ENCODE data around the gene FGF11.
A peak's percentile ranks its signal among the peaks of the same experiment; 100 is the strongest.

The FGF11 gene

DNA sequence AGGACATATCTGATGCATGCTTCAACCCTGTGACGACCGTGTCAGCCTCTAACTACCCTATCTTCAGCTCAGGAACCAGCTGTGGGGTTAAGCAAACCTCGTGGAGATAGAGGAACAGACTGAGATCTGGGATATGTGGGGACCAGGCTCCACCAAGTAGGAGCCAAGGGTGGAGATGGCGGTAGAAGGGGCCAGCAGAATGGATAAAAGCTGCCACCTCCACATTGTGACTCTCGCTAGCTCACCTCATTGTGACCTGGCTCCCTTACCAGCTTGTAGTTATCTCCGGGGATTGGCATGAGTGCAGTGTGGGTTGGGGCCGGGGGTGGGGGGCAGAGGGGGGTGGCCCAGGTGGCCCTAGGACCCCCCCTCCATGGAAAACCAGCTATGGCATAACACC is 14.0 kb upstream of the FGF11 start, which contains the start of gene SPEM2:
Gene SPEM2, plus strand, starts transcription at position 301 of the 400 bp plus-strand sequence. Its CDS starts 73 bp downstream, at position 374.
- no peaks in the 10 kb centered on the region for H3K9me3 ChIP-seq (ENCODE audit: control extremely low read depth in 1 of 5, control insufficient read depth in 4 of 5, insufficient read depth in 2 of 5, low read depth in 1 of 5, low read length in 4 of 5)
- no peaks in the 10 kb centered on the region for H3K36me3 ChIP-seq (ENCODE audit: control insufficient read depth in 4 of 4, insufficient read depth in 4 of 4, low read length in 3 of 4)
- H3K4me1 ChIP-seq (ENCODE audit: control extremely low read depth in 1 of 4, control insufficient read depth in 4 of 4, insufficient read depth in 4 of 4, low read length in 3 of 4), result no peaks in the 10 kb centered on the region
- no peak within 1 kb of the TSS for H3K27ac ChIP-seq (ENCODE audit: insufficient read depth in 1 of 2, low read depth in 1 of 2, low read length in 2 of 2, poor library complexity in 1 of 2, severe bottlenecking in 2 of 2)
- DNase-seq, result peak in 2 of 3 donors; percentile 24 to 39
- POLR2A ChIA-PET, result no interaction called here
- CTCF ChIA-PET, result interaction anchor here (0.7 to 1.9 kb wide), 5 partner anchors 11 to 72 kb away, joined by 3 to 12 read pairs (median 3); partner anchors contain the start of gene TMEM102
- 86% methylated on average over 7 of the region's 7 CpGs for WGBS (ENCODE audit: insufficient coverage)
- no peaks in the 10 kb centered on the region for H3K27me3 ChIP-seq (replicated peaks in 2 of 5; ENCODE audit: control insufficient read depth in 4 of 5, insufficient read depth in 5 of 5, low read length in 4 of 5)
- no peak within 1 kb of the TSS for H3K4me3 ChIP-seq (ENCODE audit: control insufficient read depth in 1 of 7, extremely low read depth in 1 of 7, insufficient read depth in 4 of 7, low read depth in 2 of 7, low read length in 6 of 7)

DNA sequence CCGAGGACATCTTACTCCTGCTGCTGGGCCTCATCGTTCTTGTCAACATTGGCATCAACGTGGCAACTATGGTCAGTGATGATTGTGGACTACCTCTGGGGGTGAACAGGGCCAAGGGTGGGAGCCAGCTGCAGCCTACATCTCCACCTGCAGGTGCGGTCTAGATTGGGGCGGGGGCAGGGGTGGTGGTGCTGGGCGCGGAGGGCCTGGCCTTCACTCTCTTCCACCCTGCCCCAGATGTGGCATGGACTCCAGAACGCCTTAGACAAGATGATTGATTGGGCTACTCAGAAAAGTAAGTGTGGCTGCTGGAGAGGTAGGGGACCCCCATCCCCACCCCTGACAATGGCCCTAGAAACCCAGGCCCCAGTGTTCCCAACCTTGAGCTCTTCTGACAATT is 13.6 kb upstream of the FGF11 start:
- WGBS (ENCODE audit: insufficient coverage), result 91% methylated on average over 4 of the region's 8 CpGs
- H3K27me3 ChIP-seq (replicated peaks in 2 of 5; ENCODE audit: control insufficient read depth in 4 of 5, insufficient read depth in 5 of 5, low read length in 4 of 5), result no peaks in the 10 kb centered on the region
- H3K4me1 ChIP-seq (ENCODE audit: control extremely low read depth in 1 of 4, control insufficient read depth in 4 of 4, insufficient read depth in 4 of 4, low read length in 3 of 4), result no peaks in the 10 kb centered on the region
- H3K36me3 ChIP-seq (ENCODE audit: control insufficient read depth in 4 of 4, insufficient read depth in 4 of 4, low read length in 3 of 4), result no peaks in the 10 kb centered on the region
- H3K4me3 ChIP-seq (ENCODE audit: control insufficient read depth in 1 of 7, extremely low read depth in 1 of 7, insufficient read depth in 4 of 7, low read depth in 2 of 7, low read length in 6 of 7), result no peak overlapping the region
- no peak for DNase-seq
- H3K9me3 ChIP-seq (ENCODE audit: control extremely low read depth in 1 of 5, control insufficient read depth in 4 of 5, insufficient read depth in 2 of 5, low read depth in 1 of 5, low read length in 4 of 5), result no peaks in the 10 kb centered on the region
- H3K27ac ChIP-seq (ENCODE audit: insufficient read depth in 1 of 2, low read depth in 1 of 2, low read length in 2 of 2, poor library complexity in 1 of 2, severe bottlenecking in 2 of 2), result no peak overlapping the region
- CTCF ChIA-PET, result interaction anchor here (0.7 to 1.9 kb wide), 5 partner anchors 10 to 72 kb away, joined by 3 to 12 read pairs (median 3); partner anchors contain the start of gene TMEM102
- POLR2A ChIA-PET, result no interaction called here

GRCh38 chr17:7426203-7426863 is 13.0 kb upstream of the FGF11 start:
- Histone ChIP-seq H3K9me3 (ENCODE audit: control extremely low read depth in 1 of 5, control insufficient read depth in 4 of 5, insufficient read depth in 2 of 5, low read depth in 1 of 5, low read length in 4 of 5) (no peaks in the 10 kb centered on the region), H3K4me3 (ENCODE audit: control insufficient read depth in 1 of 7, extremely low read depth in 1 of 7, insufficient read depth in 4 of 7, low read depth in 2 of 7, low read length in 6 of 7) (no peak overlapping the region), H3K27me3 (replicated peaks in 2 of 5; ENCODE audit: control insufficient read depth in 4 of 5, insufficient read depth in 5 of 5, low read length in 4 of 5) (no peaks in the 10 kb centered on the region), H3K36me3 (ENCODE audit: control insufficient read depth in 4 of 4, insufficient read depth in 4 of 4, low read length in 3 of 4) (no peaks in the 10 kb centered on the region), H3K4me1 (ENCODE audit: control extremely low read depth in 1 of 4, control insufficient read depth in 4 of 4, insufficient read depth in 4 of 4, low read length in 3 of 4) (no peaks in the 10 kb centered on the region), H3K27ac (ENCODE audit: insufficient read depth in 1 of 2, low read depth in 1 of 2, low read length in 2 of 2, poor library complexity in 1 of 2, severe bottlenecking in 2 of 2) (no peak overlapping the region)
- CTCF ChIA-PET, result interaction anchor here (1.7 to 1.9 kb wide), 2 partner anchors 10 to 73 kb away, joined by 4 to 12 read pairs; partner anchors contain the start of gene TMEM102
- DNase-seq, result no peak
- POLR2A ChIA-PET, result no interaction called here
- WGBS (ENCODE audit: insufficient coverage), result 99% methylated on average over 20 of the region's 33 CpGs

GRCh38 chr17:7426896-7427489 is 12.3 kb upstream of the FGF11 start:
- H3K27me3 ChIP-seq (replicated peaks in 2 of 5; ENCODE audit: control insufficient read depth in 4 of 5, insufficient read depth in 5 of 5, low read length in 4 of 5), result no peaks in the 10 kb centered on the region
- no peaks in the 10 kb centered on the region for H3K4me1 ChIP-seq (ENCODE audit: control extremely low read depth in 1 of 4, control insufficient read depth in 4 of 4, insufficient read depth in 4 of 4, low read length in 3 of 4)
- 98% methylated on average over 23 of the region's 29 CpGs for WGBS (ENCODE audit: insufficient coverage)
- H3K36me3 ChIP-seq (ENCODE audit: control insufficient read depth in 4 of 4, insufficient read depth in 4 of 4, low read length in 3 of 4), result no peaks in the 10 kb centered on the region
- CTCF ChIA-PET, result no interaction called here
- H3K27ac ChIP-seq (ENCODE audit: insufficient read depth in 1 of 2, low read depth in 1 of 2, low read length in 2 of 2, poor library complexity in 1 of 2, severe bottlenecking in 2 of 2), result no peak overlapping the region
- no peaks in the 10 kb centered on the region for H3K9me3 ChIP-seq (ENCODE audit: control extremely low read depth in 1 of 5, control insufficient read depth in 4 of 5, insufficient read depth in 2 of 5, low read depth in 1 of 5, low read length in 4 of 5)
- H3K4me3 ChIP-seq (ENCODE audit: control insufficient read depth in 1 of 7, extremely low read depth in 1 of 7, insufficient read depth in 4 of 7, low read depth in 2 of 7, low read length in 6 of 7), result no peak overlapping the region
- no peak for DNase-seq
- POLR2A ChIA-PET, result no interaction called here

DNA sequence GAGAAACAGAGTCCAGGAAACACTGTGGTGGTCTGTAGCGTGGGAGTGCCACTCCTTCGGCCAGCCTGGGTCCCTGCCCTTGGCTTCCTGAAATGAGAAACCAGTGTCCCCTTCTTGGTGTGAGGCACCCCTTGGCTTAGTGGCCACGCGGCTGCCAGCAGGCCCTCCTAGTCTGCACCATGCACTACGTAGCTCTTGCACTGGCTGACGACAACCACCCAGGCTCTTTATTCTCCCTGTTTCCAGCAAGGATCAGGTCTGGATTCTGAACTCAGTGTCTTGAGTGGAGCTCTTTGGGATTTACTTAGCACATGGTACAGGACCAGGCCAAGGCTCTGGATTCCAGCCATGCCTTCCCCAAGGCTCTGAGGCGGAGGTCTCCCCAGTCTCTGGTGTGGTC is 11.8 kb upstream of the FGF11 start:
- WGBS (ENCODE audit: insufficient coverage), result 100% methylated on average over 4 of the region's 7 CpGs
- ChIA-PET CTCF (no interaction called here), POLR2A (no interaction called here)
- H3K9me3 ChIP-seq (ENCODE audit: control extremely low read depth in 1 of 5, control insufficient read depth in 4 of 5, insufficient read depth in 2 of 5, low read depth in 1 of 5, low read length in 4 of 5), result no peaks in the 10 kb centered on the region
- DNase-seq, result no peak
- H3K36me3 ChIP-seq (ENCODE audit: control insufficient read depth in 4 of 4, insufficient read depth in 4 of 4, low read length in 3 of 4), result no peaks in the 10 kb centered on the region
- H3K4me1 ChIP-seq (ENCODE audit: control extremely low read depth in 1 of 4, control insufficient read depth in 4 of 4, insufficient read depth in 4 of 4, low read length in 3 of 4), result no peaks in the 10 kb centered on the region
- no peak overlapping the region for H3K27ac ChIP-seq (ENCODE audit: insufficient read depth in 1 of 2, low read depth in 1 of 2, low read length in 2 of 2, poor library complexity in 1 of 2, severe bottlenecking in 2 of 2)
- H3K4me3 ChIP-seq (ENCODE audit: control insufficient read depth in 1 of 7, extremely low read depth in 1 of 7, insufficient read depth in 4 of 7, low read depth in 2 of 7, low read length in 6 of 7), result no peak overlapping the region
- no peaks in the 10 kb centered on the region for H3K27me3 ChIP-seq (replicated peaks in 2 of 5; ENCODE audit: control insufficient read depth in 4 of 5, insufficient read depth in 5 of 5, low read length in 4 of 5)

DNA sequence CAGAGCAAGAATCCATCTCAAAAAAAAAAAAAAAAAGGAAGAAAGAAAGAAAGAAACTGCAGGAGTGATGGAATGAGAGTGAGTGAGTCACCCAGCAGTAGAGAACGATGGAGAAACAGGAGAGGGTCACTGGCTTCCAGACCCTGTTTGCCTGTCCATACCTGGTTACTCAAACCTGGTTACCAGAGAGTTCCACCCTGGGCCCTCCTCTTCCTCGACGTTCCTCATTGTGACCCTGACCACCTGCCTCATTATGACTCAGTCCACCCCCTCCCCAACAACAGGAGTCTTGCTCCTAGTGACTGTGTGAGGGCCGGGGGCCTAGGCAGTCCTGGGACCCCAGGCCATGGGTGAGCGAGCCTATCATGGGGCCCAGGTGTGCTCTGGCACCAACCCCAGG is 10.8 kb upstream of the FGF11 start, which contains the start of gene SPEM3:
Gene SPEM3, plus strand, starts transcription at position 301 of the 400 bp plus-strand sequence. Its CDS starts 46 bp downstream, at position 347.
- Histone ChIP-seq H3K9me3 (ENCODE audit: control extremely low read depth in 1 of 5, control insufficient read depth in 4 of 5, insufficient read depth in 2 of 5, low read depth in 1 of 5, low read length in 4 of 5) (no peaks in the 10 kb centered on the region), H3K27ac (ENCODE audit: insufficient read depth in 1 of 2, low read depth in 1 of 2, low read length in 2 of 2, poor library complexity in 1 of 2, severe bottlenecking in 2 of 2) (no peak within 1 kb of the TSS), H3K36me3 (ENCODE audit: control insufficient read depth in 4 of 4, insufficient read depth in 4 of 4, low read length in 3 of 4) (no peaks in the 10 kb centered on the region), H3K4me3 (ENCODE audit: control insufficient read depth in 1 of 7, extremely low read depth in 1 of 7, insufficient read depth in 4 of 7, low read depth in 2 of 7, low read length in 6 of 7) (no peak within 1 kb of the TSS), H3K4me1 (ENCODE audit: control extremely low read depth in 1 of 4, control insufficient read depth in 4 of 4, insufficient read depth in 4 of 4, low read length in 3 of 4) (no peaks in the 10 kb centered on the region), H3K27me3 (replicated peaks in 2 of 5; ENCODE audit: control insufficient read depth in 4 of 5, insufficient read depth in 5 of 5, low read length in 4 of 5) (no peaks in the 10 kb centered on the region)
- no peak for DNase-seq
- ChIA-PET CTCF (no interaction called here), POLR2A (no interaction called here)
- WGBS (ENCODE audit: insufficient coverage), result 89% methylated on average over 5 of the region's 5 CpGs

DNA sequence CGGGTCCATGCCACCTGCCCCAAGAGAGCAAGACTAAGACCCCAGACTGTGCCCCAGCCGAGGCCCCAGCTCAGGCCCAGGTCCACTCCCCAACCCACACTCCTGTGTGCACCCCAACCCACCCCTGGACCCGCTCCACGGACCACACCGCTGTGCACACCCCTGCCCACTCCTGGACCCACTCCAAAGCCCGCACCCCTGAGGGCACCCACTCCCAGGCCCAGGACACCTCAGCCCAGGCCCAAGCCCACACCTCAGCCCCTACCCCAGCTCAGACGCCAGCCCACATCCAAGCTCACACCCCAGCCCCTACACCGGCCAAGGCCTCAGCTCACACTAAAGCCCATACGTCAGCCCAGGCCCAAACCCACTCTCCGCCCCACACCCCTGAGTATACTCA is 9.6 kb upstream of the FGF11 start:
- ChIA-PET POLR2A (no interaction called here), CTCF (interaction anchor here (3.0 kb wide), 1 partner anchor 26 kb away, joined by 7 read pairs; the partner anchor contains the start of gene TMEM256)
- no peak for DNase-seq
- Histone ChIP-seq H3K4me1 (ENCODE audit: control extremely low read depth in 1 of 4, control insufficient read depth in 4 of 4, insufficient read depth in 4 of 4, low read length in 3 of 4) (no peaks in the 10 kb centered on the region), H3K4me3 (ENCODE audit: control insufficient read depth in 1 of 7, extremely low read depth in 1 of 7, insufficient read depth in 4 of 7, low read depth in 2 of 7, low read length in 6 of 7) (no peak overlapping the region), H3K27me3 (replicated peaks in 2 of 5; ENCODE audit: control insufficient read depth in 4 of 5, insufficient read depth in 5 of 5, low read length in 4 of 5) (no peaks in the 10 kb centered on the region), H3K27ac (ENCODE audit: insufficient read depth in 1 of 2, low read depth in 1 of 2, low read length in 2 of 2, poor library complexity in 1 of 2, severe bottlenecking in 2 of 2) (no peak overlapping the region), H3K9me3 (ENCODE audit: control extremely low read depth in 1 of 5, control insufficient read depth in 4 of 5, insufficient read depth in 2 of 5, low read depth in 1 of 5, low read length in 4 of 5) (no peaks in the 10 kb centered on the region), H3K36me3 (ENCODE audit: control insufficient read depth in 4 of 4, insufficient read depth in 4 of 4, low read length in 3 of 4) (no peaks in the 10 kb centered on the region)
- 100% methylated on average over 7 of the region's 10 CpGs for WGBS (ENCODE audit: insufficient coverage)

Measured in common myeloid progenitor, CD34-positive (primary cell).